ENCODE data around the gene SREBF1. TPM values are rescaled to one million over a fixed set of nuclear protein-coding genes. Genes with fewer than 3 reads are reported as not detected.

SREBF1 gene
- total RNA-seq, 1 donor from 2014 or later = 51.6 TPM

DNA sequence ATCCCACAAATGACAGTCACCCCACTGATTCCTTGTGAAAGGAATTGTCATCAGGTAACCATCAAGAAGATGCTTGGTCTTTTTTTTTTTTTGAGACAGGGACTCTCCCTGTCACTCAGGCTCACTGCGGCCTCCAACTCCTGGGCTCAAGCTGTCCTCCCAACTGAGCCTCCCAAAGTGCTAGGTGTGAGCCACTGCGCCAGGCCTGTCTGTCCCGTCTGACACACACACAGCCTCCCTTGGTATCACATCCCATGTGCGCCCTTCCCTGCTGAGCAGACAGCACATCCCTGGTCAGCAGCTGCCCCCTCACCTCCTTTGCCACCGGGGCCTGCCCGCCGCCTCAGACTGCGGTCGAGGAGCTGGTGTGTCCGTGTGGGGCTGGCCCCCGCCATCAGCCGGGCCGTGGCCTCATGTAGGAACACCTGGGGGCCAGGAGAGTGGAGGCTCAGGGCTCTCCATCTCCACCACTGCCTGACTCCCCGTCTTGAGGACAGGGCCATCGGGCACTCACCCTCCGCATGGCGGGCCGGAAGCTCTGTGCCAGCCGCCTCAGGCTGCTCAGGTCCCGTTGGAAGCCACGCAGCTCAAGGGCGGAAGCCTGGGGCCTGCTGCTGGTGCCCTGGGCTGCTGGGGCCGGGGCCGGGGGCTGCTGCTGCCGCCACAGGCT is 23.6 kb downstream of the SREBF1 start:
- no peak for FAIRE-seq
- H3K27me3 ChIP-seq (ENCODE audit: control insufficient read depth, insufficient read depth, low read length) = no peaks in the 10 kb centered on the region
- DNase-seq (ENCODE audit: low read depth) = no peak
- no peak overlapping the region for H3K4me3 ChIP-seq (ENCODE audit: low read depth, low read length)
- peaks cover 47% of the 10 kb centered on the region for H3K36me3 ChIP-seq (ENCODE audit: control insufficient read depth, insufficient read depth, low read length)
- TF ChIP-seq, protein P1, sequence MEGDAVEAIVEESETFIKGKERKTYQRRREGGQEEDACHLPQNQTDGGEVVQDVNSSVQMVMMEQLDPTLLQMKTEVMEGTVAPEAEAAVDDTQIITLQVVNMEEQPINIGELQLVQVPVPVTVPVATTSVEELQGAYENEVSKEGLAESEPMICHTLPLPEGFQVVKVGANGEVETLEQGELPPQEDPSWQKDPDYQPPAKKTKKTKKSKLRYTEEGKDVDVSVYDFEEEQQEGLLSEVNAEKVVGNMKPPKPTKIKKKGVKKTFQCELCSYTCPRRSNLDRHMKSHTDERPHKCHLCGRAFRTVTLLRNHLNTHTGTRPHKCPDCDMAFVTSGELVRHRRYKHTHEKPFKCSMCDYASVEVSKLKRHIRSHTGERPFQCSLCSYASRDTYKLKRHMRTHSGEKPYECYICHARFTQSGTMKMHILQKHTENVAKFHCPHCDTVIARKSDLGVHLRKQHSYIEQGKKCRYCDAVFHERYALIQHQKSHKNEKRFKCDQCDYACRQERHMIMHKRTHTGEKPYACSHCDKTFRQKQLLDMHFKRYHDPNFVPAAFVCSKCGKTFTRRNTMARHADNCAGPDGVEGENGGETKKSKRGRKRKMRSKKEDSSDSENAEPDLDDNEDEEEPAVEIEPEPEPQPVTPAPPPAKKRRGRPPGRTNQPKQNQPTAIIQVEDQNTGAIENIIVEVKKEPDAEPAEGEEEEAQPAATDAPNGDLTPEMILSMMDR (IDR thresholded peaks at IDR 0.05; ENCODE audit: insufficient read depth, low read length, severe bottlenecking) = no peak

GRCh38 chr17:17812211-17813054 is 24.4 kb downstream of the SREBF1 start:
- Histone ChIP-seq H3K36me3 (ENCODE audit: control insufficient read depth, insufficient read depth, low read length) (peaks cover 41% of the 10 kb centered on the region), H3K27me3 (ENCODE audit: control insufficient read depth, insufficient read depth, low read length) (no peaks in the 10 kb centered on the region), H3K4me3 (ENCODE audit: low read depth, low read length) (no peak overlapping the region)
- TF ChIP-seq, protein P1 (IDR thresholded peaks at IDR 0.05; ENCODE audit: insufficient read depth, low read length, severe bottlenecking) = peak; percentile 94
- DNase-seq (ENCODE audit: low read depth) = peak; percentile 40
- FAIRE-seq = no peak

DNA sequence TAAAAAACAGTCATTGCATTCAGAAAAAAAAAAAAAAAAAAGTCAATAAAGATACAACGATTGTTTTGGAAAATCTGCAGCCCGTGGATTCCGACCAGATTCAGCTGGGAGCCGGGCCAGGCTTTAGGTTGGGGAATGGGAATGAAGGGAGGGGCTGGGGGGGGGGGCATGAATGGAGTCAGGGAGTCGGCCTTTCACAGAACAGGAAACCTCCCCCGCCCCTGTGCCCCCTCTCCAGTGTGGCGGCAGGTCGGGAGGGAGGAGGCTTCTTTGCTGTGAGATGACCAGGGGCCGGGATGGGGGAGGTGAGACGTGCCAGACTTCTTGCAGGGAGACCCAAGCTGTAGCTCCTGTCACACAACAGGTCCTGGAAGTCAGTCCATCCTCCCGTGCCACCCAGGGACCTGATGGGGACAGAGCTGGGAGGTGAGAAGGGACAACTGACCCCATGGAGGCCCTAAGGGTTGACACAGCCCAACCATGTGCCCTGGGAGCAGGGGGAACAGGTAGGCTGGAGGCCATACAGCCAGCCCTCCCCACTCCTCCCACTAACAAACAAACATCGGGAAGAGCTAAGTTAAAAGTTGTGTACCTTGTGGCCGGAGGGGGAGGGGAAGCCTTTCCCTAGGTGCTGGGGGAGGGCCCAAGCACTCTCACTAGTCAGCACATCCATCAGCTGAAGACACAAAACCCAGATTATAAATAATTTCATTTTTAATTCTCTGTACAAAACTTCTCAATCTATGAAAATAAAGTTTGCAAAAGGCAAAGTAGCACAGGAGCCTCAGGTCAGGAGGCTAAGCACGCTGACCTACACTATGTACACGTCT is 25.2 kb downstream of the SREBF1 start:
- FAIRE-seq (no peak), DNase-seq (ENCODE audit: low read depth) (no peak)
- no peak overlapping the region for H3K4me3 ChIP-seq (ENCODE audit: low read depth, low read length)
- TF ChIP-seq, protein P1 (IDR thresholded peaks at IDR 0.05; ENCODE audit: insufficient read depth, low read length, severe bottlenecking) = no peak
- H3K36me3 ChIP-seq (ENCODE audit: control insufficient read depth, insufficient read depth, low read length) = peaks cover 35% of the 10 kb centered on the region
- H3K27me3 ChIP-seq (ENCODE audit: control insufficient read depth, insufficient read depth, low read length) = no peaks in the 10 kb centered on the region

- H3K27me3 ChIP-seq (ENCODE audit: control insufficient read depth, insufficient read depth, low read length) = no peaks in the 10 kb centered on the region
- no peak for DNase-seq (ENCODE audit: low read depth)
- H3K36me3 ChIP-seq (ENCODE audit: control insufficient read depth, insufficient read depth, low read length) = peaks cover 32% of the 10 kb centered on the region
- FAIRE-seq = no peak
- TF ChIP-seq, protein P1 (IDR thresholded peaks at IDR 0.05; ENCODE audit: insufficient read depth, low read length, severe bottlenecking) = no peak
- no peak overlapping the region for H3K4me3 ChIP-seq (ENCODE audit: low read depth, low read length)
These were observed 25.9 kb downstream of the SREBF1 start for GRCh38 chr17:17810895-17811248.

GRCh38 chr17:17810084-17810894 is 26.5 kb downstream of the SREBF1 start:
- FAIRE-seq (no peak), DNase-seq (ENCODE audit: low read depth) (no peak)
- TF ChIP-seq, protein P1 (IDR thresholded peaks at IDR 0.05; ENCODE audit: insufficient read depth, low read length, severe bottlenecking) = no peak
- Histone ChIP-seq H3K4me3 (ENCODE audit: low read depth, low read length) (no peak overlapping the region), H3K27me3 (ENCODE audit: control insufficient read depth, insufficient read depth, low read length) (no peaks in the 10 kb centered on the region), H3K36me3 (ENCODE audit: control insufficient read depth, insufficient read depth, low read length) (peaks cover 31% of the 10 kb centered on the region)
